WERI-Rb-1 (cell line): Measurements from ENCODE around the gene SLC17A7.

ENCODE experiments used
- DNase-seq: peaks from one replicate; pipeline ENCODE4 v3.0.0-alpha.2; 2020
- H3K27ac ChIP-seq: fragments of 250-450 bp; sonication (Bioruptor Pico); 2 replicates; pipeline ENCODE4 v1.5.1; 2020; ENCODE audit warnings: mild to moderate bottlenecking, moderate library complexity
- H3K27me3 ChIP-seq: fragments of 250-450 bp; sonication (Bioruptor Pico); 2 replicates; pipeline ENCODE4 v1.5.1; 2021; ENCODE audit warnings: mild to moderate bottlenecking, low read depth, moderate library complexity; ENCODE audit not compliant: insufficient read depth, severe bottlenecking
- H3K36me3 ChIP-seq: fragments of 250-450 bp; sonication (Bioruptor Pico); 2 replicates; pipeline ENCODE4 v1.5.1; 2020; ENCODE audit warnings: mild to moderate bottlenecking, moderate library complexity
- H3K4me3 ChIP-seq: 2 replicates; pipeline ENCODE4 v1.5.1; 2011; ENCODE audit warnings: low read depth, mild to moderate bottlenecking, control low read depth, low read length
- H3K9me3 ChIP-seq: fragments of 250-450 bp; sonication (Bioruptor Pico); 2 replicates; pipeline ENCODE4 v1.5.1; 2021; ENCODE audit warnings: mild to moderate bottlenecking, moderate library complexity; ENCODE audit not compliant: severe bottlenecking
- TF ChIP-seq, protein P1 (sequence below): IDR thresholded peaks from 2 replicates; pipeline ENCODE4 v1.5.1; 2011; ENCODE audit warnings: low read depth, mild to moderate bottlenecking, control low read depth, inconsistent platforms, low read length

SLC17A7 gene

DNA sequence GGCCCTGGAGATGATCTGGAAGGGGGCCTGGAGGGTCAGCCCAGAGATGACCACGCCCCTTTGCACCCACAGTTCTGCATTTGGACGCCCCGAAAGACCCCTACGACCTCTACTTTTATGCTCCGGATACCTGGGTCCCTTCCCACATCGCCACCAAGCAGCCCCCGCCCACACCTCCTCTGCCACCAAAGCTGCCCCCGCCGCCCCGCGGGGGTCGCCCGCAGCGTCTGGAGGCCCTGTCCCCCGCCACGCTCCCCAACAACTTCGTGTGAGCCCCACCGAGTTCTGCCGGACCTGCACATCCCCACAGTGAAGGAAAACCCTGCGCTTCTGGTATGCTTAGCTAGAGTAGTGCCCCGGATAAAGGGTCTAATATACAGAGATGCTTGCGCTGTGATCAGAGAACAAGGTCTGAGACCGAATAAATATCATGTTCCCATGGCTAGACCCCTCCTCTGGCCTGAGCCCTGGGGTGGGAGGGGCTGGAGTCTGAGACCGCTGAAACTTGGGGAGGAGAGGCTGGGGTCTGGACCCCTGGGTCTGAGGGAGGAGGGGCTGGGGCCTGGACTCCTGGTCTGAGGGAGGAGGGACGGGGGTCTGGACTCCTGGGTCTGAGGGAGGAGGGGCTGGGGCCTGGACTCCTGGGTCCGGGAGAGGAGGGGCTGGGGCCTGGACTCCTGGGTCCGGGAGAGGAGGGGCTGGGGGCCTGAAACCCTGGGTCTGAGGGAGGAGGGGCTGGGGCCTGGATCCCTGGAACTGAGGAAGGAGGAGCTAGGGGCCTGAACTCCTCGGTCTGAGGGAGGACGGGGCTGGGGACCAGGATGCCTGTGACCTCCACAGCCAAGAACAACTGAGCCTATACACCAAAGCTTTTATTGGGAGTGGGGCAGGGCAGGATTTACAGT, 12.5 kb downstream of the SLC17A7 start:
- Histone ChIP-seq H3K9me3 (no peaks in the 10 kb centered on the region), H3K36me3 (peaks cover 46% of the 10 kb centered on the region), H3K4me3 (peak overlapping the region; percentile 62), H3K27me3 (no peaks in the 10 kb centered on the region), H3K27ac (peak overlapping the region; percentile 90)
- TF ChIP-seq, protein P1, sequence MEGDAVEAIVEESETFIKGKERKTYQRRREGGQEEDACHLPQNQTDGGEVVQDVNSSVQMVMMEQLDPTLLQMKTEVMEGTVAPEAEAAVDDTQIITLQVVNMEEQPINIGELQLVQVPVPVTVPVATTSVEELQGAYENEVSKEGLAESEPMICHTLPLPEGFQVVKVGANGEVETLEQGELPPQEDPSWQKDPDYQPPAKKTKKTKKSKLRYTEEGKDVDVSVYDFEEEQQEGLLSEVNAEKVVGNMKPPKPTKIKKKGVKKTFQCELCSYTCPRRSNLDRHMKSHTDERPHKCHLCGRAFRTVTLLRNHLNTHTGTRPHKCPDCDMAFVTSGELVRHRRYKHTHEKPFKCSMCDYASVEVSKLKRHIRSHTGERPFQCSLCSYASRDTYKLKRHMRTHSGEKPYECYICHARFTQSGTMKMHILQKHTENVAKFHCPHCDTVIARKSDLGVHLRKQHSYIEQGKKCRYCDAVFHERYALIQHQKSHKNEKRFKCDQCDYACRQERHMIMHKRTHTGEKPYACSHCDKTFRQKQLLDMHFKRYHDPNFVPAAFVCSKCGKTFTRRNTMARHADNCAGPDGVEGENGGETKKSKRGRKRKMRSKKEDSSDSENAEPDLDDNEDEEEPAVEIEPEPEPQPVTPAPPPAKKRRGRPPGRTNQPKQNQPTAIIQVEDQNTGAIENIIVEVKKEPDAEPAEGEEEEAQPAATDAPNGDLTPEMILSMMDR, result no peak
- peak; percentile 39 for DNase-seq

DNA sequence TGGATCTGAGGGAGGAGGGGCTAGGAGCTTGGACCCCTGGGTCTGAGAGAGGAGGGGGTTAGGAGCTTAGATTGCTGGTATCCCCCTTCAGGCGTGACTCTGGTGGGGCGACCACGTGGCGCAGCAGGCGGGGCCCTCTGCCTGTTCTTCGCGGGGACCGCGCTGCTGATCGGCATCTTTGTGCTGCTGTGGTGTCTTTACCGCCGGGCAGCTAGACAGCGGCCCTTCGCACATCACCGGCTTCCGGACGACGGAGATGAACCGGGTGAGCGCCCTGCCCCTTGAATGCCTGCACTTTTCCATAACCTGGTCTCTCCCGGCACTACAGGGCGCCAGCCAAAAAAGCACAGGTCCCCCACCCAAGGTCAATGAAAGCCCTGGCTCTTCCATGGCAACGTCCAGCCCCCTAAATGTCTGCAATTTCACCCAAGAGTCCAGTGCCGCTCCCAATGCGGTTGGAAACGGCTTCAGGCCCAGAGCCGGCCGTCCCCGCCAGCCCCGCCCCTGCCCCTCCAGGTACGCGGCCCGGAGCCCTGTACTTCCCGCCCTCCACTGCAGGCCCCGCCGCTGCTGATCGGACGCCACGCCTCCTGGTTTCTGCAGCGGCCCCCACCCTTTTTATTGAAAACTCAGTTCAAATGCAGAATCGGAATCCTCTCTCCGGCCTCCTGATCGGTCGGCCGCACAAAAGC, 13.3 kb downstream of the SLC17A7 start:
- peak; percentile 85 for DNase-seq
- TF ChIP-seq, protein P1, result no peak
- peak overlapping the region; percentile 90 for H3K27ac ChIP-seq
- no peaks in the 10 kb centered on the region for H3K9me3 ChIP-seq
- H3K36me3 ChIP-seq, result peaks cover 38% of the 10 kb centered on the region
- peak overlapping the region; percentile 62 for H3K4me3 ChIP-seq
- H3K27me3 ChIP-seq, result no peaks in the 10 kb centered on the region

DNA sequence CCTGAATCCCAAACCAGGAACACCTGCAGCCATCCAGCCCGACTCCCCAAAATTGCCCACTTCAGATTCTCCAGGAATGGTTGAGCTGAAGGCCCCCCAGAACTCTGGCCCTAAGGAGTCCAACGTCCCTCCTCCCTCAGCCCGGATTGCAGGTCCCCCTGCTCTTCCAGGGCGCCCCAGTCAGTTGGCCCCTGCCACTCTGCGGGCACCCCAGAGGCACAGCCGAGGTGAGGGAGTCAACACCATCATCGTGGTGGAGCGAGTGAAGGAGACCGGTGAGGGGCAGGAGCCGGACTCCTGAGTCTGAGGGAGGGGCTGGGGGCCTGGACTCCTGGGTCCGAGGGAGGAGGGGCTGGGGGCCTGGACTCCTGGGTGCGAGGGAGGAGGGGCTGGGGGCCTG, 14.0 kb downstream of the SLC17A7 start:
- Histone ChIP-seq H3K4me3 (0 out of 2 replicates have a peak overlapping the region, but pooled peaks have one; percentile 62), H3K36me3 (peaks cover 31% of the 10 kb centered on the region), H3K9me3 (no peaks in the 10 kb centered on the region), H3K27me3 (no peaks in the 10 kb centered on the region), H3K27ac (peak overlapping the region; percentile 14; the same call in 1 of the 2 replicates)
- DNase-seq, result no peak
- TF ChIP-seq, protein P1, result no peak

DNA sequence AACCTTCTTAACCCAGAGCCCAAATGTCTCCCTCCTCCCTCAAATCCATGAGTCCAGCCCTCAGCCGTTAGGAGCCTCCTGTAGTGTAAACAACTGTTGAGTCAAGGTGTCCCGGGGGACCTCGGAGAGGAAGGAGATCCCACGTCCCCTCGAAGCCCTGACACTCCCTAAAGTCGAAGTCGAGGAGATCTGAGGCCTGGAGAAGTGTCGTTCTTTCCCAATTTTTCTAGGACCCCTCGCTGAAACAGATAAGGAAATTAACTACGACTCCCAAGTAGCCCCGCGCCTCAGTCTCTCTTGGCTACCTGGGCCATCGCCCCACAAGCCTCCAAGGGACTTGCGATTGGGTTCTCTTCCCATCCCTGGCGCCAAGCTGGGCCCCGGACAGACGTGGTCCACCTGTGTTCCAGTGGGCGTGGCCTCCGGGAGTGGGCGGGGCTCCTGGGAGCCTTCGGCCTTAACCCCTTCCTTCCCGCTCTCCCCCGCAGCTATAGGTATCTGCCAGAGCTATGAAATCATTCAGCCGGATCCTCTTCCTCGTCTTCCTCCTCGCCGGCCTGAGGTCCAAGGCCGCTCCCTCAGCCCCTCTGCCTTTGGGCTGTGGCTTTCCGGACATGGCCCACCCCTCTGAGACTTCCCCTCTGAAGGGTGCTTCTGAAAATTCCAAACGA, 15.3 kb downstream of the SLC17A7 start:
- peaks cover 18% of the 10 kb centered on the region for H3K36me3 ChIP-seq
- no peaks in the 10 kb centered on the region for H3K9me3 ChIP-seq
- TF ChIP-seq, protein P1, result no peak
- peak; percentile 88 for DNase-seq
- H3K27ac ChIP-seq, result peak overlapping the region; percentile 43
- no peaks in the 10 kb centered on the region for H3K27me3 ChIP-seq
- H3K4me3 ChIP-seq, result peak overlapping the region; percentile 39

DNA sequence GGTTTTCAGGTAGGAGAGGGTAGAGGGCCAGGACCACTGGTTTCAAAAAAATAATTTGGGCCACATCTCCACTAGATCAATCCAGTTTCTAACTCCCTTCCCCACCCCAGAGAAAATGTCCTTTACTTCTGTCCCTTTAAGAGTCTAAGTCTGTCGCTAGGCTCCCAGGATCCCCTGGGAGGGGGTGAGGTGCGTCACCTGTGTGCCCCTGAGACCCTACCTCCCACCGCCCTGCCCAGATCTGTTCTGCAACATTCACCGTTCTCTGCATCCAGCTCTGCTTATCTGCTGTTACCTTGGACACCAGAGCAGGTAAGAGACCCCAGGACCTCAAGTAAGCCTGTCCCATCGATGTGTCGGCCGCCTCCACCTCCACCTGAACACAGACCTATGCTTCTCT, 16.1 kb downstream of the SLC17A7 start, which contains the start of gene GFY:
TSS of gene GFY (plus strand) at position 211 of the 400 bp plus-strand sequence. CDS start 1,043 bp downstream, outside the sequence.
- Histone ChIP-seq H3K9me3 (no peaks in the 10 kb centered on the region), H3K36me3 (peaks cover 10% of the 10 kb centered on the region), H3K4me3 (peak within 1 kb of the TSS; percentile 39), H3K27ac (peak within 1 kb of the TSS; percentile 43), H3K27me3 (no peaks in the 10 kb centered on the region)
- TF ChIP-seq, protein P1, result no peak
- DNase-seq, result no peak
